Fibroblast of lung (primary cell): ENCODE measurements around the gene TNIK.

Experiments
- EZH2 ChIP-seq: IDR thresholded peaks from 2 replicates; pipeline ENCODE4 v1.5.1; 2012; ENCODE audit warnings: low read length, control low read depth, mild to moderate bottlenecking; ENCODE audit errors: missing control alignments
- TF ChIP-seq, protein P1 (sequence below), 2 donors: IDR thresholded peaks in 1 of 2; conservative IDR thresholded peaks in 1 of 2; 1 replicate in 1 of 2; 2 replicates in 1 of 2; pipeline ENCODE4 v1.5.1; 2011 to 2012; ENCODE audit warnings: low read length in 2 of 2, control low read depth in 1 of 2, inconsistent platforms in 1 of 2, low read depth in 1 of 2, mild to moderate bottlenecking in 1 of 2

DNA sequence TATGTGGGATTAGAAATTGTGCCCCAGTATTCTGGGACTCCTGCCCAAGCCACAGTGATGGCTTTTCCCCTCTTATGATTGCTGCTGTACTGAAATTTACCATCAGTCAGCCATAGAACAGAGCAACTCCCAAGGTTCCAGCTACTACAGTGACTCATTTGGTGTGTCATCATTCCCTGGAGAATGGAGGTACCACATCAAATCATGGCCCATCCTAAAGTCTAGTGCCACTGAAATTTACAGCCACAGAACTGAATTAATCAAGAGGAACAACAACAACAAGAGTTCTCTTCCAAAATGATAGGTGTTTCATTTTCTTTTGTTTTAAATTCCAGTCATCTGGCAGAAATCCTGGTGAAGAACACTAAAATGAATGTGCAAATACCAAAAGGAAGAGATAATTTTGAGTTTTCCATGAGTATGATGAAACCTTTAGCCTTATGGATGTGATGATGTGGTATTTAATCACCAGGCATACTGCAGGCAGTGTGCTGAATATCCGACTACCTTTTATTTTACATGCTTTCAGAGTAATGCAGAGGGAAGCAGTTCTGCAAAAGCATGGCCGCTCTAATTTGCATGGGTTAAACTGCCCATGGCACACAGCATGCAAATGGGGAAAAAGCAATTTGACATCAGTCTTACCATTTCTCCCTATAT is 358.1 kb downstream of the TNIK start:
- TF ChIP-seq, protein P1, sequence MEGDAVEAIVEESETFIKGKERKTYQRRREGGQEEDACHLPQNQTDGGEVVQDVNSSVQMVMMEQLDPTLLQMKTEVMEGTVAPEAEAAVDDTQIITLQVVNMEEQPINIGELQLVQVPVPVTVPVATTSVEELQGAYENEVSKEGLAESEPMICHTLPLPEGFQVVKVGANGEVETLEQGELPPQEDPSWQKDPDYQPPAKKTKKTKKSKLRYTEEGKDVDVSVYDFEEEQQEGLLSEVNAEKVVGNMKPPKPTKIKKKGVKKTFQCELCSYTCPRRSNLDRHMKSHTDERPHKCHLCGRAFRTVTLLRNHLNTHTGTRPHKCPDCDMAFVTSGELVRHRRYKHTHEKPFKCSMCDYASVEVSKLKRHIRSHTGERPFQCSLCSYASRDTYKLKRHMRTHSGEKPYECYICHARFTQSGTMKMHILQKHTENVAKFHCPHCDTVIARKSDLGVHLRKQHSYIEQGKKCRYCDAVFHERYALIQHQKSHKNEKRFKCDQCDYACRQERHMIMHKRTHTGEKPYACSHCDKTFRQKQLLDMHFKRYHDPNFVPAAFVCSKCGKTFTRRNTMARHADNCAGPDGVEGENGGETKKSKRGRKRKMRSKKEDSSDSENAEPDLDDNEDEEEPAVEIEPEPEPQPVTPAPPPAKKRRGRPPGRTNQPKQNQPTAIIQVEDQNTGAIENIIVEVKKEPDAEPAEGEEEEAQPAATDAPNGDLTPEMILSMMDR (conservative IDR thresholded peaks at IDR 0.05 in 1 of 2, IDR thresholded peaks at IDR 0.05 in 1 of 2; ENCODE audit: low read depth in 1 of 2, low read length in 2 of 2) = no peak
- TF ChIP-seq EZH2 = no peak
